Tibial nerve (tissue), 4 donors: Measurements from ENCODE around the gene CMTM5.

Source experiments
- EP300 ChIP-seq, 2 donors: sonication (generic); formaldehyde crosslinking; IDR thresholded peaks; one replicate each; pipeline ENCODE4 v1.6.1; 2017; ENCODE audit warnings: antibody characterized with exemption in 2 of 2, mild to moderate bottlenecking in 1 of 2
- POLR2A ChIP-seq, 2 donors: fragments of 450-650 bp; IDR thresholded peaks; one replicate each; pipeline ENCODE4 v1.6.1; 2017; ENCODE audit warnings: antibody characterized with exemption in 2 of 2, mild to moderate bottlenecking in 2 of 2, moderate library complexity in 2 of 2
- TF ChIP-seq, protein P1 (sequence below), 5 experiments: fragments of 200-600 bp in 3 of 5; fragments of 450-650 bp in 2 of 5; sonication (generic) in 3 of 5; IDR thresholded peaks; one replicate each; pipeline ENCODE4 v1.5.1; 2016 to 2019; ENCODE audit warnings: antibody characterized with exemption in 5 of 5, mild to moderate bottlenecking in 3 of 5, moderate library complexity in 2 of 5

GRCh38 chr14:23358553-23359166 lies 18.2 kb upstream of the CMTM5 start:
- TF ChIP-seq, protein P1, sequence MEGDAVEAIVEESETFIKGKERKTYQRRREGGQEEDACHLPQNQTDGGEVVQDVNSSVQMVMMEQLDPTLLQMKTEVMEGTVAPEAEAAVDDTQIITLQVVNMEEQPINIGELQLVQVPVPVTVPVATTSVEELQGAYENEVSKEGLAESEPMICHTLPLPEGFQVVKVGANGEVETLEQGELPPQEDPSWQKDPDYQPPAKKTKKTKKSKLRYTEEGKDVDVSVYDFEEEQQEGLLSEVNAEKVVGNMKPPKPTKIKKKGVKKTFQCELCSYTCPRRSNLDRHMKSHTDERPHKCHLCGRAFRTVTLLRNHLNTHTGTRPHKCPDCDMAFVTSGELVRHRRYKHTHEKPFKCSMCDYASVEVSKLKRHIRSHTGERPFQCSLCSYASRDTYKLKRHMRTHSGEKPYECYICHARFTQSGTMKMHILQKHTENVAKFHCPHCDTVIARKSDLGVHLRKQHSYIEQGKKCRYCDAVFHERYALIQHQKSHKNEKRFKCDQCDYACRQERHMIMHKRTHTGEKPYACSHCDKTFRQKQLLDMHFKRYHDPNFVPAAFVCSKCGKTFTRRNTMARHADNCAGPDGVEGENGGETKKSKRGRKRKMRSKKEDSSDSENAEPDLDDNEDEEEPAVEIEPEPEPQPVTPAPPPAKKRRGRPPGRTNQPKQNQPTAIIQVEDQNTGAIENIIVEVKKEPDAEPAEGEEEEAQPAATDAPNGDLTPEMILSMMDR (IDR thresholded peaks at IDR 0.05), result no peak
- no peak for TF ChIP-seq POLR2A (IDR thresholded peaks at IDR 0.05)
- TF ChIP-seq EP300 (IDR thresholded peaks at IDR 0.05), result no peak
